Neural progenitor cell (in vitro differentiated cells): ENCODE measurements around the gene ZGLP1.

Experiments used
- CTCF ChIP-seq: fragments of 200-600 bp; sonication (generic); IDR thresholded peaks from 2 replicates; pipeline ENCODE4 v1.5.1; 2017; ENCODE audit warnings: antibody characterized with exemption, mild to moderate bottlenecking
- EZH2phosphoT487 ChIP-seq: fragments of 200-600 bp; sonication (generic); IDR thresholded peaks from 2 replicates; pipeline ENCODE4 v1.6.1; 2017; ENCODE audit warnings: antibody characterized with exemption

- TF ChIP-seq CTCF (no peak), EZH2phosphoT487 (no peak)
Measured at GRCh38 chr19:10278935-10279334, 30.7 kb downstream of the ZGLP1 start.
